GM12801 (cell line): Measurements from ENCODE around the gene GOLGA8B.

Source experiments
- CTCF ChIP-seq: IDR thresholded peaks from one replicate; pipeline ENCODE4 v1.5.1; 2011; ENCODE audit warnings: control low read depth; ENCODE audit not compliant: insufficient read length; ENCODE audit errors: extremely low read depth

GOLGA8B gene

GRCh38 chr15:34607832-34608231 is 24.4 kb upstream of the GOLGA8B start:
- TF ChIP-seq CTCF, result no peak

GRCh38 chr15:34606545-34606944 is 23.1 kb upstream of the GOLGA8B start:
- TF ChIP-seq CTCF, result no peak

- no peak for TF ChIP-seq CTCF
Observed at GRCh38 chr15:34606131-34606530, 22.7 kb upstream of the GOLGA8B start.

GRCh38 chr15:34603095-34603494 is 19.6 kb upstream of the GOLGA8B start:
- TF ChIP-seq CTCF, result no peak

- no peak for TF ChIP-seq CTCF
Observed at GRCh38 chr15:34600923-34601322, 17.5 kb upstream of the GOLGA8B start.

- TF ChIP-seq CTCF, result no peak
Observed at GRCh38 chr15:34598799-34599585, 15.5 kb upstream of the GOLGA8B start.

GRCh38 chr15:34597316-34597715 is 13.9 kb upstream of the GOLGA8B start:
- no peak for TF ChIP-seq CTCF
